HepG2 (cell line): ENCODE measurements around the gene DCPS. TPM values are rescaled to one million over a fixed set of nuclear protein-coding genes. Genes with fewer than 3 reads are reported as not detected.

ENCODE experiments used
- ARNTL ChIP-seq: sonication (generic); formaldehyde crosslinking; IDR thresholded peaks from 2 replicates; pipeline ENCODE4 v1.4.0; 2020; ENCODE audit warnings: mild to moderate bottlenecking, missing genetic modification reagents
- FOXC1 ChIP-seq: sonication (generic); formaldehyde crosslinking; IDR thresholded peaks from 2 replicates; pipeline ENCODE4 v1.8.0; 2022; ENCODE audit warnings: mild to moderate bottlenecking, missing genetic modification reagents, borderline replicate concordance
- HNRNPLL ChIP-seq: fragments of 200-400 bp; formaldehyde crosslinking; IDR thresholded peaks from 2 replicates; pipeline ENCODE4 v1.6.1; 2017; ENCODE audit warnings: mild to moderate bottlenecking, low read depth, low read length; ENCODE audit not compliant: poor library complexity, severe bottlenecking
- KLF12 ChIP-seq: sonication (generic); formaldehyde crosslinking; IDR thresholded peaks from 2 replicates; pipeline ENCODE4 v1.4.0; 2020; ENCODE audit warnings: missing genetic modification reagents, borderline replicate concordance
- MTA1 ChIP-seq: sonication (generic); formaldehyde crosslinking; IDR thresholded peaks from 2 replicates; pipeline ENCODE4 v1.4.0; 2020; ENCODE audit warnings: missing genetic modification reagents, mild to moderate bottlenecking, borderline replicate concordance
- PHF5A ChIP-seq: IDR thresholded peaks from one replicate; pipeline ENCODE4 v1.6.1; 2018; ENCODE audit warnings: low read depth, missing genetic modification reagents; ENCODE audit not compliant: unreplicated experiment
- SRSF4 ChIP-seq: fragments of 200-400 bp; formaldehyde crosslinking; IDR thresholded peaks from one replicate; pipeline ENCODE4 v1.6.1; 2018; ENCODE audit warnings: mild to moderate bottlenecking, low read depth, low read length, moderate library complexity; ENCODE audit not compliant: poor library complexity, severe bottlenecking
- TP53 ChIP-seq: sonication (generic); formaldehyde crosslinking; conservative IDR thresholded peaks from 2 replicates; pipeline ENCODE4 v1.4.0; 2020; ENCODE audit warnings: missing genetic modification reagents
- YEATS2 ChIP-seq: sonication (generic); formaldehyde crosslinking; IDR thresholded peaks from 2 replicates; pipeline ENCODE4 v1.4.0; 2020; ENCODE audit warnings: missing genetic modification reagents, borderline replicate concordance
- YEATS4 ChIP-seq: sonication (generic); formaldehyde crosslinking; IDR thresholded peaks from 2 replicates; pipeline ENCODE4 v1.4.0; 2020; ENCODE audit warnings: missing genetic modification reagents, borderline replicate concordance
- ZMYM2 ChIP-seq: sonication (generic); formaldehyde crosslinking; IDR thresholded peaks from 2 replicates; pipeline ENCODE4 v1.8.0; 2022; ENCODE audit warnings: mild to moderate bottlenecking, missing genetic modification reagents
- ZNF225 ChIP-seq: sonication (generic); formaldehyde crosslinking; IDR thresholded peaks from 2 replicates; pipeline ENCODE4 v1.4.0; 2020; ENCODE audit warnings: mild to moderate bottlenecking, missing genetic modification reagents
- ZNF496 ChIP-seq: sonication (generic); formaldehyde crosslinking; IDR thresholded peaks from 2 replicates; pipeline ENCODE4 v1.8.1; 2023; ENCODE audit warnings: mild to moderate bottlenecking, moderate library complexity, missing genetic modification reagents; ENCODE audit not compliant: insufficient replicate concordance
- ZNF569 ChIP-seq: sonication (generic); formaldehyde crosslinking; IDR thresholded peaks from 2 replicates; pipeline ENCODE4 v1.5.0; 2020; ENCODE audit warnings: mild to moderate bottlenecking, missing genetic modification reagents, moderate library complexity, borderline replicate concordance
- ZNF703 ChIP-seq: sonication (generic); formaldehyde crosslinking; IDR thresholded peaks from 2 replicates; pipeline ENCODE4 v1.5.1; 2020; ENCODE audit warnings: missing genetic modification reagents, mild to moderate bottlenecking, moderate library complexity, borderline replicate concordance
- ZNF816 ChIP-seq: sonication (generic); formaldehyde crosslinking; IDR thresholded peaks from 2 replicates; pipeline ENCODE4 v1.8.0; 2022; ENCODE audit warnings: missing genetic modification reagents, mild to moderate bottlenecking, borderline replicate concordance
- polyA plus RNA-seq, 8 experiments: library from polyadenylated mRNA; depleted of rRNA in 3 of 8; stranded (reverse) in 7 of 8; unstranded in 1 of 8; fragments of >200 nt; fragmentation: Illumina TruSeq in 4 of 8; extraction: Trizol in 4 of 8; gene quantifications; 2 replicates each; pipeline versions ENCODE4 v1.2.1 to v1.2.3, GENCODE V29; 2011 to 2016; ENCODE audit warnings: low read depth in 4 of 8, missing spikeins in 1 of 8, mixed read lengths in 1 of 8; ENCODE audit not compliant: insufficient read depth in 1 of 8
- total RNA-seq, 5 experiments: library from RNA; depleted of rRNA; stranded (reverse); fragments of >200 nt; fragmentation: Illumina TruSeq; extraction: Trizol; gene quantifications; 2 replicates each; pipeline ENCODE4 v1.2.3, GENCODE V29; 2016; ENCODE audit warnings: low read depth in 1 of 5
- TF ChIP-seq, protein P1 (sequence below): sonication (generic); formaldehyde crosslinking; IDR thresholded peaks from 2 replicates; pipeline ENCODE4 v1.4.0; 2020; ENCODE audit warnings: mild to moderate bottlenecking, missing genetic modification reagents
- TF ChIP-seq, protein P2 (sequence below): sonication (generic); formaldehyde crosslinking; IDR thresholded peaks from 2 replicates; pipeline ENCODE4 v1.4.0; 2020; ENCODE audit warnings: missing genetic modification reagents, mild to moderate bottlenecking, borderline replicate concordance
- TF ChIP-seq, protein P3 (sequence below): sonication (generic); formaldehyde crosslinking; IDR thresholded peaks from 2 replicates; pipeline ENCODE4 v1.4.0; 2020; ENCODE audit warnings: missing genetic modification reagents
- TF ChIP-seq, protein P4 (sequence below): sonication (generic); formaldehyde crosslinking; IDR thresholded peaks from 2 replicates; pipeline ENCODE4 v1.8.1; 2023; ENCODE audit warnings: mild to moderate bottlenecking, missing genetic modification reagents

The DCPS gene
- total and polyA plus RNA-seq, 2 of the 13 experiments (the other 11 are each of a cell fraction or from before 2014, with no cell fraction given), result 21.9 to 22.5 TPM

DNA sequence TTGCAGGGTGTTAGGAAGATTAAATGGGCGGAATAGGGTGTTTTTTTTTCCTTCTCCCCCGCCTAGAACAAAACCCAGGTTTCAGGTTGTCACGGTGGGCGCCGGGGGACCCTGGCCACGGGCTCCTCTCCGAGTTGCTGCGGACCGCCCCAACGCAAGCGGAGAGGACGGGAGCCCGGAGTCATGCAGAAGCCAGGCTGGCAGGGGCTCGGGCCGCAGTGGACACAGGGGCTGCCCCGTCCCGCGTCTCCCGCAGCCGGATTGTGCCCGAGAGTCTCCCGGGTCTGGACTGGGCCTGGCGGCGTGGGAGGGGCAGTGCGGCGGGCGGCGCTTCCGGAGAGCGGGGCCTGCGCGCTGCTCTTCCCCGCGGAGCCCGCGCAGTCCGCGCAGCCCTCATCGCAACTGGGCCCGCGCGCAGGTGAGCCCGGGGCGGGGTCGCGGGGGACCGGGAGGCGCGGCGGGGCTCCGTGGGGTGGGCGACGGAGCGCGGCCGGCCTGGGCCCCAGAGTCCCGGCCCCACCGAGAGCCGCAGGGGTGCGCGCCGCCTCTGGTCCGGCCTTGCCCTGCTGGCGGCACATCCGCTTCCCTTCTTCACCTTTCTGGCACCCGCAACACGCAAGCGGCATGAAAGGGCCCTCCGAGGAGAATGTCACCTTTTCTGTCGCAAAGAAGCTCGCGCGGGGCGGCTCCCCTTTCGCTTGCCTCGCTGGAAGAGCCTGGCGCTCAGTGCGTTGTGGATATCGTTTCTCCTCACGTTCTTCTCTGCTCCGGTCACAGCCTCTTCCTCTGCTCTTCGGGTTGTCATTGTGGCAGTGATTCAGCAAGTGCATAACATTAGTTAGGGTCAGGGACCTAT is 20.9 kb upstream of the DCPS start, which contains the start of gene TIRAP (continued):
- TF ChIP-seq MTA1 (CRISPR knock-in tag) (no peak), YEATS2 (CRISPR knock-in tag) (no peak), ZMYM2 (CRISPR knock-in tag) (no peak), ZNF703 (CRISPR knock-in tag) (no peak), ZNF496 (CRISPR knock-in tag) (no peak), FOXC1 (0 out of 2 replicates have a peak, but pooled peaks have one; percentile 31), PHF5A (CRISPR knock-in tag) (no peak), ZNF569 (CRISPR knock-in tag) (no peak), KLF12 (CRISPR knock-in tag) (peak; percentile 82; the same call in 1 of the 2 replicates), ARNTL (CRISPR knock-in tag) (no peak), YEATS4 (CRISPR knock-in tag) (peak; percentile 84), TP53 (CRISPR knock-in tag) (no peak), ZNF225 (no peak), HNRNPLL (peak; percentile 98), SRSF4 (no peak), ZNF816 (CRISPR knock-in tag) (no peak)
- TF ChIP-seq, protein P1, sequence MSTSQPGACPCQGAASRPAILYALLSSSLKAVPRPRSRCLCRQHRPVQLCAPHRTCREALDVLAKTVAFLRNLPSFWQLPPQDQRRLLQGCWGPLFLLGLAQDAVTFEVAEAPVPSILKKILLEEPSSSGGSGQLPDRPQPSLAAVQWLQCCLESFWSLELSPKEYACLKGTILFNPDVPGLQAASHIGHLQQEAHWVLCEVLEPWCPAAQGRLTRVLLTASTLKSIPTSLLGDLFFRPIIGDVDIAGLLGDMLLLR, result 0 out of 2 replicates have a peak, but pooled peaks have one; percentile 36
- TF ChIP-seq, protein P2, sequence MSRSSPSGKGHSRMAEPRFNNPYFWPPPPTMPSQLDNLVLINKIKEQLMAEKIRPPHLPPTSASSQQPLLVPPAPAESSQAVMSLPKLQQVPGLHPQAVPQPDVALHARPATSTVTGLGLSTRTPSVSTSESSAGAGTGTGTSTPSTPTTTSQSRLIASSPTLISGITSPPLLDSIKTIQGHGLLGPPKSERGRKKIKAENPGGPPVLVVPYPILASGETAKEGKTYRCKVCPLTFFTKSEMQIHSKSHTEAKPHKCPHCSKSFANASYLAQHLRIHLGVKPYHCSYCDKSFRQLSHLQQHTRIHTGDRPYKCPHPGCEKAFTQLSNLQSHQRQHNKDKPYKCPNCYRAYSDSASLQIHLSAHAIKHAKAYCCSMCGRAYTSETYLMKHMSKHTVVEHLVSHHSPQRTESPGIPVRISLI, result peak; percentile 48; the same call in 1 of the 2 replicates
- TF ChIP-seq, protein P3, sequence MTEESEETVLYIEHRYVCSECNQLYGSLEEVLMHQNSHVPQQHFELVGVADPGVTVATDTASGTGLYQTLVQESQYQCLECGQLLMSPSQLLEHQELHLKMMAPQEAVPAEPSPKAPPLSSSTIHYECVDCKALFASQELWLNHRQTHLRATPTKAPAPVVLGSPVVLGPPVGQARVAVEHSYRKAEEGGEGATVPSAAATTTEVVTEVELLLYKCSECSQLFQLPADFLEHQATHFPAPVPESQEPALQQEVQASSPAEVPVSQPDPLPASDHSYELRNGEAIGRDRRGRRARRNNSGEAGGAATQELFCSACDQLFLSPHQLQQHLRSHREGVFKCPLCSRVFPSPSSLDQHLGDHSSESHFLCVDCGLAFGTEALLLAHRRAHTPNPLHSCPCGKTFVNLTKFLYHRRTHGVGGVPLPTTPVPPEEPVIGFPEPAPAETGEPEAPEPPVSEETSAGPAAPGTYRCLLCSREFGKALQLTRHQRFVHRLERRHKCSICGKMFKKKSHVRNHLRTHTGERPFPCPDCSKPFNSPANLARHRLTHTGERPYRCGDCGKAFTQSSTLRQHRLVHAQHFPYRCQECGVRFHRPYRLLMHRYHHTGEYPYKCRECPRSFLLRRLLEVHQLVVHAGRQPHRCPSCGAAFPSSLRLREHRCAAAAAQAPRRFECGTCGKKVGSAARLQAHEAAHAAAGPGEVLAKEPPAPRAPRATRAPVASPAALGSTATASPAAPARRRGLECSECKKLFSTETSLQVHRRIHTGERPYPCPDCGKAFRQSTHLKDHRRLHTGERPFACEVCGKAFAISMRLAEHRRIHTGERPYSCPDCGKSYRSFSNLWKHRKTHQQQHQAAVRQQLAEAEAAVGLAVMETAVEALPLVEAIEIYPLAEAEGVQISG, result peak; percentile 68
- TF ChIP-seq, protein P4, sequence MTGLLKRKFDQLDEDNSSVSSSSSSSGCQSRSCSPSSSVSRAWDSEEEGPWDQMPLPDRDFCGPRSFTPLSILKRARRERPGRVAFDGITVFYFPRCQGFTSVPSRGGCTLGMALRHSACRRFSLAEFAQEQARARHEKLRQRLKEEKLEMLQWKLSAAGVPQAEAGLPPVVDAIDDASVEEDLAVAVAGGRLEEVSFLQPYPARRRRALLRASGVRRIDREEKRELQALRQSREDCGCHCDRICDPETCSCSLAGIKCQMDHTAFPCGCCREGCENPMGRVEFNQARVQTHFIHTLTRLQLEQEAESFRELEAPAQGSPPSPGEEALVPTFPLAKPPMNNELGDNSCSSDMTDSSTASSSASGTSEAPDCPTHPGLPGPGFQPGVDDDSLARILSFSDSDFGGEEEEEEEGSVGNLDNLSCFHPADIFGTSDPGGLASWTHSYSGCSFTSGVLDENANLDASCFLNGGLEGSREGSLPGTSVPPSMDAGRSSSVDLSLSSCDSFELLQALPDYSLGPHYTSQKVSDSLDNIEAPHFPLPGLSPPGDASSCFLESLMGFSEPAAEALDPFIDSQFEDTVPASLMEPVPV (CRISPR knock-in tag), result no peak
